Common myeloid progenitor, CD34-positive (primary cell): Measurements from ENCODE around the gene TC2N.

ENCODE experiments used
- CTCF ChIA-PET: fragments of 350-600 bp; sonication (Branson Sonifier 250); formaldehyde crosslinking; loops from one replicate; lab custom pipeline; 2021; ENCODE audit warnings: antibody characterized with exemption; lab: Charles Lee
- POLR2A ChIA-PET: fragments of 350-600 bp; sonication (Branson Sonifier 250); formaldehyde crosslinking; loops from one replicate; lab custom pipeline; 2021; ENCODE audit warnings: antibody characterized with exemption; lab: Charles Lee
- DNase-seq, 3 donors: peaks; one replicate each; pipeline versions ENCODE4 v3.0.0 to v3.0.0-alpha.2; 2013
- H3K27ac ChIP-seq, 2 experiments: 1 replicate in 1 of 2; 2 replicates in 1 of 2; pipeline ENCODE4 v1.7.0; 2013; ENCODE audit warnings: inconsistent platforms in 2 of 2, low read length in 2 of 2, mild to moderate bottlenecking in 2 of 2, low read depth in 1 of 2, moderate library complexity in 1 of 2; ENCODE audit not compliant: severe bottlenecking in 2 of 2, insufficient read depth in 1 of 2, poor library complexity in 1 of 2
- H3K27me3 ChIP-seq, 5 experiments: replicated peaks in 2 of 5; 1 replicate in 3 of 5; 2 replicates in 2 of 5; pipeline versions ENCODE4 v1.6.1 to v1.7.0; 2013; ENCODE audit warnings: low read length in 4 of 5, mild to moderate bottlenecking in 2 of 5, moderate library complexity in 2 of 5, inconsistent platforms in 1 of 5; ENCODE audit not compliant: insufficient read depth in 5 of 5, control insufficient read depth in 4 of 5
- H3K36me3 ChIP-seq, 4 experiments: 1 replicate in 2 of 4; 2 replicates in 2 of 4; pipeline versions ENCODE4 v1.6.1 to v1.7.0; 2013; ENCODE audit warnings: low read length in 3 of 4, control low read depth in 1 of 4, mild to moderate bottlenecking in 1 of 4; ENCODE audit not compliant: control insufficient read depth in 4 of 4, insufficient read depth in 4 of 4
- H3K4me1 ChIP-seq, 4 experiments: 1 replicate in 3 of 4; 2 replicates in 1 of 4; pipeline versions ENCODE4 v1.6.1 to v1.7.1; 2013; ENCODE audit warnings: low read length in 3 of 4, mild to moderate bottlenecking in 3 of 4, control low read depth in 1 of 4, inconsistent platforms in 1 of 4, moderate library complexity in 1 of 4; ENCODE audit not compliant: control insufficient read depth in 4 of 4, insufficient read depth in 4 of 4; ENCODE audit errors: control extremely low read depth in 1 of 4
- H3K4me3 ChIP-seq, 7 experiments: 1 replicate in 4 of 7; 2 replicates in 3 of 7; pipeline versions ENCODE4 v1.5.1 to v1.7.0; 2013; ENCODE audit warnings: mild to moderate bottlenecking in 7 of 7, low read length in 6 of 7, moderate library complexity in 6 of 7, inconsistent platforms in 2 of 7, low read depth in 2 of 7, control low read depth in 1 of 7; ENCODE audit not compliant: insufficient read depth in 4 of 7, control insufficient read depth in 1 of 7; ENCODE audit errors: extremely low read depth in 1 of 7
- H3K9me3 ChIP-seq, 5 experiments: 1 replicate in 4 of 5; 2 replicates in 1 of 5; pipeline versions ENCODE4 v1.6.1 to v1.7.1; 2013; ENCODE audit warnings: low read length in 4 of 5, mild to moderate bottlenecking in 2 of 5, inconsistent platforms in 1 of 5, low read depth in 1 of 5, moderate library complexity in 1 of 5; ENCODE audit not compliant: control insufficient read depth in 4 of 5, insufficient read depth in 2 of 5; ENCODE audit errors: control extremely low read depth in 1 of 5
- WGBS: methylation state at CpG from one replicate; pipeline ENCODE4 v1.1.5; 2013; ENCODE audit not compliant: insufficient coverage; 5-methylcytosine and 5-hydroxymethylcytosine counted together

TC2N gene

DNA sequence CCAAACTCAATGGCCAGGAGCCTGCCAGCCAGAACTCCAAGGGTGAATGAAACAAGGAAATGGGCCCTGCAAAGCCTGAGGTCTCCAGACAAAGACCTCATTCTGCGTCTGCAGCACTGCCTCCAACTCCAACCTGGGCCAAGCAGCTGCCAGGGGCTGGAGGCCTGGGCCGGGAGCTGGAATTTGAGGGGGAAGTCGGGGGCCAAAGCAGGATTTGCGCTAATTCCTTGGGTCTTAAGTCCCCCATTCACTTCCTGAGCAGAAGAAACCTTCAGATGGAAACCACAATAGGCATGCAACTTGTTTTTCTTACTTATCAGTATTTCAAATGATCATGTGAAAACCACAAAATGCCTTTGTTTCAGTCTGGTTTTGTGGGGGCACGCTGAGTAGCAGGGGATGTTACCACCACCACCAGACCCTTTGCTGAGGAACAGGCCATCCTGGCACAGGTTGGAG, 23.0 kb upstream of the TC2N start:
- 0% methylated on average over 4 of the region's 5 CpGs for WGBS
- peak overlapping the region in 1 of 2 experiments; percentile 12 for H3K27ac ChIP-seq
- no peaks in the 10 kb centered on the region for H3K27me3 ChIP-seq
- H3K36me3 ChIP-seq: no peaks in the 10 kb centered on the region
- CTCF ChIA-PET: interaction anchor here (1.5 kb wide), 1 partner anchor 48 kb away, joined by 3 read pairs; no protein-coding TSS in a partner anchor
- DNase-seq: peak in 2 of 3 donors; percentile 53 to 80
- H3K9me3 ChIP-seq: no peaks in the 10 kb centered on the region
- POLR2A ChIA-PET: no interaction called here
- peak overlapping the region in 1 of 7 experiments; percentile 43 for H3K4me3 ChIP-seq
- H3K4me1 ChIP-seq: peaks cover 8 to 27% (median 20%) of the 10 kb centered on the region in 4 experiments

DNA sequence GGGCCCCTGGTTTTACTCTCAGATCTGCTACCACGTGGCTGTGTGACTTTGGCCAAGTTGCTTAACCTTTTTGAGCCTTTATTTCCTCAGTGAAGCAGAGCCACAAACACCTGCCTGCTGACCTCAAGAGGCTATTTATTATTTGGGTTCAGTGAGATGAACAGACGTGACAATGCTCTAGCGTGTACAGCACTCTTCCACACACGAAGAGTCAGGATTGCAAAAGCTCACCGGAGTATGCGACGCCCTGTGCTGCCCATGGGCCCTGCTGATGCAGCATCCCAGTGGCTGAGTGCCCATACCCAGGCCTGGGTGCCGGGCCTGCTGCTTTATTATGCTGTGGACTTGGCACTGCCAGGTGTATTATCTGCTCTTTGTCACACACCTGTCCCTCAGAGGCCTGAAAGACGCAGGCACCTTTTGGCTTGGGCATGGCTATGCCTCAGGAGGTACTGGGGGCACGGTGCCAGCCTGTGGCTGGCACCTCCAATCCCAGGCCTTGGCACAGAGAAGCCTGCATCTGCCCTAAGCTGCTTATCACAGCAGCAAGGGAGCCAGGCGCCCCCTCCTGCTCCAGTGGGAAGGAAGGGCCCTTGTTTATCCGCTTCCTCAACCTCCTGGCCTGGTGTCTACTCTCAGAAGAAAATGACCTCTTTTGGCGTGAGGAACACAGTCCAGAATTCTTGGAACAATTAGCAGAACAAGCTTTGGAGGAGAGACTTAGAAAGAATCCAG, 22.3 kb upstream of the TC2N start:
- ChIA-PET CTCF (interaction anchor here (0.6 kb wide), 1 partner anchor 88 kb away, joined by 3 read pairs; no protein-coding TSS in a partner anchor), POLR2A (no interaction called here)
- 75% methylated on average over 12 of the region's 13 CpGs for WGBS
- Histone ChIP-seq H3K4me3 (peak overlapping the region in 1 of 7 experiments; percentile 43), H3K36me3 (no peaks in the 10 kb centered on the region), H3K27ac (no peak overlapping the region), H3K27me3 (no peaks in the 10 kb centered on the region), H3K4me1 (peaks cover 8 to 27% (median 20%) of the 10 kb centered on the region in 4 experiments), H3K9me3 (no peaks in the 10 kb centered on the region)
- no peak for DNase-seq

- Histone ChIP-seq H3K27me3 (no peaks in the 10 kb centered on the region), H3K36me3 (no peaks in the 10 kb centered on the region), H3K9me3 (no peaks in the 10 kb centered on the region), H3K4me3 (no peak overlapping the region), H3K27ac (no peak overlapping the region), H3K4me1 (peaks cover 8 to 26% (median 20%) of the 10 kb centered on the region in 4 experiments)
- DNase-seq: no peak
- POLR2A ChIA-PET: no interaction called here
- 99% methylated on average over 10 of the region's 10 CpGs for WGBS
- CTCF ChIA-PET: no interaction called here
These were observed 21.5 kb upstream of the TC2N start for GRCh38 chr14:91888641-91889476.

- Histone ChIP-seq H3K27me3 (no peaks in the 10 kb centered on the region), H3K27ac (no peak overlapping the region), H3K36me3 (no peaks in the 10 kb centered on the region), H3K4me3 (no peak overlapping the region), H3K9me3 (no peaks in the 10 kb centered on the region), H3K4me1 (peaks cover 8 to 24% (median 20%) of the 10 kb centered on the region in 4 experiments)
- no peak for DNase-seq
- CTCF ChIA-PET: no interaction called here
- POLR2A ChIA-PET: no interaction called here
- WGBS: 98% methylated on average over 8 of the region's 8 CpGs
These were observed 19.6 kb upstream of the TC2N start for GRCh38 chr14:91886961-91887360.

GRCh38 chr14:91885839-91886238, 18.5 kb upstream of the TC2N start:
- no peaks in the 10 kb centered on the region for H3K36me3 ChIP-seq
- no peak overlapping the region for H3K4me3 ChIP-seq
- ChIA-PET POLR2A (no interaction called here), CTCF (no interaction called here)
- no peaks in the 10 kb centered on the region for H3K9me3 ChIP-seq
- no peaks in the 10 kb centered on the region for H3K27me3 ChIP-seq
- no peak overlapping the region for H3K27ac ChIP-seq
- no peak for DNase-seq
- 94% methylated on average over 3 of the region's 4 CpGs for WGBS
- peaks cover 6 to 18% (median 16%) of the 10 kb centered on the region in 4 experiments for H3K4me1 ChIP-seq

GRCh38 chr14:91885113-91885712, 17.9 kb upstream of the TC2N start:
- ChIA-PET CTCF (interaction anchor here (1.0 kb wide), 1 partner anchor 8 kb away, joined by 3 read pairs; no protein-coding TSS in a partner anchor), POLR2A (no interaction called here)
- H3K9me3 ChIP-seq: no peaks in the 10 kb centered on the region

More at GRCh38 chr14:91885113-91885712, 17.9 kb upstream of the TC2N start:
- Histone ChIP-seq H3K4me3 (no peak overlapping the region), H3K27ac (no peak overlapping the region), H3K4me1 (peaks cover 3 to 12% (median 9%) of the 10 kb centered on the region in 4 experiments), H3K27me3 (no peaks in the 10 kb centered on the region), H3K36me3 (no peaks in the 10 kb centered on the region)
- WGBS: 100% methylated on average over 2 of the region's 4 CpGs
- DNase-seq: no peak
